ENCODE data around the gene PLA2G3.

- no peak for TF ChIP-seq CTCF (conservative IDR thresholded peaks at IDR 0.05 in 1 of 2, IDR thresholded peaks at IDR 0.05 in 1 of 2; ENCODE audit: extremely low read depth in 1 of 2, insufficient read depth in 1 of 2, low read depth in 1 of 2, low read length in 2 of 2)
- TF ChIP-seq EZH2 (IDR thresholded peaks at IDR 0.05; ENCODE audit: borderline replicate concordance, low read length), result no peak
Observed at GRCh38 chr22:31103111-31103510, 37.2 kb downstream of the PLA2G3 start.

Measured in mammary epithelial cell (primary cell).